Measurements from ENCODE around the gene GPHN.

Gene GPHN

GRCh38 chr14:66507722-66508546 lies at the start of gene GPHN:
Gene GPHN (plus strand): TSS chr14:66508147.
- FAIRE-seq = peak; percentile 97
- peak; percentile 54 for DNase-seq (ENCODE audit: insufficient read length, low spot score)

- DNase-seq (ENCODE audit: insufficient read length, low spot score) = no peak
- no peak for FAIRE-seq
Observed at GRCh38 chr14:66459603-66460002, 48.3 kb upstream of the GPHN start.

GRCh38 chr14:66464261-66464660 lies 43.7 kb upstream of the GPHN start:
- DNase-seq (ENCODE audit: insufficient read length, low spot score) (no peak), FAIRE-seq (no peak)

GRCh38 chr14:66468778-66469367 lies 39.1 kb upstream of the GPHN start:
- no peak for FAIRE-seq
- no peak for DNase-seq (ENCODE audit: insufficient read length, low spot score)

DNA sequence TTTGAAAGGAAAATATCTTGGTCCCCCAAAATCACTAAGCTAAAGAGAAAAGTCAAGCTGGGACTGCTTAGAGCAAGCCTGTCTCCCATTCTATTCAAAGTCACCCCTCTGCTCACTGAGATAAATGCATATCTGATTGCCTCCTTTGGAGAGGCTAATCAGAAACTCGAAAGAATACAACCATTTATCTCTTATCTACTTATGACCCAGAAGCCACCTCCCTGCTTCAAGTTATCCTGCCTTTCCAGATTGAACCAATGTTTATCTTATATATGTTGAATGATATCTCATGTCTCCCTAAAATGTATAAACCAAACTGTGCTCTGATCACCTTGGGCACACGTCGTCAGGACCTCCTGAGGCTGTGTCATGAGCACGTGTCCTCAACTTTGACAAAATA lies 36.4 kb upstream of the GPHN start:
- DNase-seq (ENCODE audit: insufficient read length, low spot score) (no peak), FAIRE-seq (no peak)

DNA sequence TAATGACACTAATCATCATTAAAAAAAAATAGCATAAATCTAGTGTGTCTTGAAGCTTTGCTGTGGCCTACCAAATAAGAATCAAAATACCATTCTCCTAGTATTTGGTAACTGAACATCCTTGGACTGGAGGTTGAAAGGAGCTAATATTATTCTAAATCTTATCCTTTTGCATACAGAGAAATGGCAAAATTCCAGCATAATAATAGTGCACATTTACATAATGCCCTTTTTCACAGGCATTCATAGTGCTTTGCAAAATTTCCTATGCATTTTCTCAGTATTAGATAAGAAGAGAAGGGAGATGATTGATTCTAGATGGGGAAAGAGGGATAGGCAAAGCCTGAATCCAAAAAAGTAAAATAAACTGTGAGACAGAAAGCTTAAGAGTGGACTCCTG lies 35.7 kb upstream of the GPHN start:
- FAIRE-seq = no peak
- DNase-seq (ENCODE audit: insufficient read length, low spot score) = no peak

DNA sequence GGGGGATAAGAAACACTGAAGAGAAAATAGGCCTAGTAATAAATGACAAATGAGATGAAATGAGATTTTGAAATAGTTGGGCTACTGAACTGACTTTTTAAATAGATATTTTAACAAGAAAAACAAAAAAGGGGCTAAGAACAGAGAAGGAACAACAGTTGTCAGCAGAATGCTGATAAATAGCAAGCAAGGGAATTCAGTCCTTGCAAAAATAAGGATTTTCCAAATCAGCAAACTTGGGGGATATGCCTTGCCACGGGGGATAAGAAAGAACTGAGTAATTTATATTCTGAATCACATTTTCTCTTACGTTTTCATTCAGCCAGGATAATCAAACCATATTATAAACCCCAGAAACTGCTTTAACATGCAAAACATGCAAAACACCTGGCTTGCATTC lies 34.7 kb upstream of the GPHN start:
- no peak for DNase-seq (ENCODE audit: insufficient read length, low spot score)
- FAIRE-seq = no peak

GRCh38 chr14:66476964-66477363 lies 31.0 kb upstream of the GPHN start:
- FAIRE-seq (no peak), DNase-seq (ENCODE audit: insufficient read length, low spot score) (no peak)

DNA sequence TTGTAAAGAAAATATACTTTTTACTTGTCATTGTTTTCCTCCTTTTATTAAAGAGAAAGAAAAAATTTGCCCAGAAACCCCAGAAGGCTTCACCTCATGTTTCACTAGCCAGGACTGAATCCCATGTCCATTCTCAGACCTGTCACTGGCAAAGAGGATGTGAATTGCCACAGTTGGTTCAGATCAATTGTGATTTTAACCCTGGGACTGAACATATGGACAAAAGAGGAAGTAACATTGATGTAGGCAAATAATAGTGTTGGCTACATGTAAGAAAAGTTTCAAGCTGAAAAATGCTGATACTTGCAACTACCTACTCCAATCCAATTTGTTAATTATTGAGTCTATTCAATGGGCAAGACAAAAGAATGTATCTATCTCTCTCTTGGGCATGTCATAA lies 30.4 kb upstream of the GPHN start:
- DNase-seq (ENCODE audit: insufficient read length, low spot score) (no peak), FAIRE-seq (no peak)

DNA sequence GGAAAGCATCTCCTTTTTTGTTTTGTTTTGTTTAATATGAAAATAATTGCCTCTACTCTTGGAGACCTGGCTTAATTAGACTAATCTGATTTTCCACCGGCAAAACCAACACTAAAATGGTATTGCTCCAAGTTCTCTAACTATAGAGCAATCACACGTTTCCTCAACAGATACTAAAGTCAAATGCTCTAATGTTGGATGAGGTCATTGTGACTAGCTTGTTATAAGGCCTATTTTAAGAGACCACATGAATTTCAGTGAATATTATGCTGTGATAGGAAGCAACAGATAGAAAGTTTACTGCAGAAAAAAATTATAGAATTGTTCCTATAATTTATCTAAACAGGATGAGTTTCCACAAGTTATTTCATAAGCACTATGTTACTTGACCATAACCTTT lies 25.1 kb upstream of the GPHN start:
- FAIRE-seq = peak; percentile 26
- DNase-seq (ENCODE audit: insufficient read length, low spot score) = no peak

DNA sequence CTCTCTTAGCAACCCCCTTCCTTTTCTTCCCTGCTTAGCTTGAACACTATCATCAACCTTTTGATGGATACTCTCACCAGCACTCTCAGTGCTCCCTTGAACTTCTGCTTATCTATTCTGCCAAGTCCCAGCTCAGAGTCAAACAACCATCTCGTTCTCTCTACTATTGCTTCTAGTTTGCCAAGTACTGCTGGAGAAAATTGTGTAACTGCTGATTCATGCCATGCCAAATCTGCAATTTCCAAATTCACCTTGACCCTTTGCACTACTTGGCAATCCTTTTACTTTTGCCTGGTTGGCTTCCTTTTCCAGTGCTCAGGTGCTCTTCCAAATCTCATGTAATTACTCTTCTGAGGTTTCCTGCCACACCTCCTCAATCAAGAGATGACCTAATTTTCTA lies 24.6 kb upstream of the GPHN start:
- DNase-seq (ENCODE audit: insufficient read length, low spot score) = no peak
- no peak for FAIRE-seq

- DNase-seq (ENCODE audit: insufficient read length, low spot score) (no peak), FAIRE-seq (no peak)
Observed at GRCh38 chr14:66485029-66485428, 22.9 kb upstream of the GPHN start.

DNA sequence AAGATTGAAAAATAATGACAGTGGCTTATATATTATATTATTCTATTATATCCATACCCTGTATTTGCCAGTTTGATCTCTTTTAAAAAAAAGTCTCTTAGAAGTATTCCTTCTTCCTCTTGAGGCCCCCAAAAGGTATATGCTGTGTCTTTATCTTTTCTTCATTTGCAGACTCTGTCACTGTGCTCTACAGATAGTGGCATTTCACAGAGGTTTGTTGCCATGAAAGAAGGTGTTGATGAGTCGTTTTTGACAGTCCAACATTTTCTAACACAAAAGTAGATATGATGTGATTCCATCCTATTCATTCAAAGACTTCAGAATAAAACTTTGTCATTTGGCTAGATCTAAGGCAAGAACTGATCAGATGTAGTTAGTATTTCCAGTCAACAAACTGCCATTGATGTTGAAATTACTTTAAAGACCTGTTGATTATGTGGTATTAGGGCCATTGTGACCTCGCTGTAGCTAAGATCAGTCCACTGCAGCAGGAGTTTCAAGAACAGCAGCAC lies 22.0 kb upstream of the GPHN start, which contains the start of gene CCDC196:
Gene CCDC196 (plus strand): TSS at position 462 of the 512 bp plus-strand sequence. CDS start 132 bp downstream, outside the sequence.
- no peak for DNase-seq (ENCODE audit: insufficient read length, low spot score)
- FAIRE-seq = no peak

GRCh38 chr14:66487164-66487563 lies 20.8 kb upstream of the GPHN start:
- DNase-seq (ENCODE audit: insufficient read length, low spot score) (no peak), FAIRE-seq (no peak)

DNA sequence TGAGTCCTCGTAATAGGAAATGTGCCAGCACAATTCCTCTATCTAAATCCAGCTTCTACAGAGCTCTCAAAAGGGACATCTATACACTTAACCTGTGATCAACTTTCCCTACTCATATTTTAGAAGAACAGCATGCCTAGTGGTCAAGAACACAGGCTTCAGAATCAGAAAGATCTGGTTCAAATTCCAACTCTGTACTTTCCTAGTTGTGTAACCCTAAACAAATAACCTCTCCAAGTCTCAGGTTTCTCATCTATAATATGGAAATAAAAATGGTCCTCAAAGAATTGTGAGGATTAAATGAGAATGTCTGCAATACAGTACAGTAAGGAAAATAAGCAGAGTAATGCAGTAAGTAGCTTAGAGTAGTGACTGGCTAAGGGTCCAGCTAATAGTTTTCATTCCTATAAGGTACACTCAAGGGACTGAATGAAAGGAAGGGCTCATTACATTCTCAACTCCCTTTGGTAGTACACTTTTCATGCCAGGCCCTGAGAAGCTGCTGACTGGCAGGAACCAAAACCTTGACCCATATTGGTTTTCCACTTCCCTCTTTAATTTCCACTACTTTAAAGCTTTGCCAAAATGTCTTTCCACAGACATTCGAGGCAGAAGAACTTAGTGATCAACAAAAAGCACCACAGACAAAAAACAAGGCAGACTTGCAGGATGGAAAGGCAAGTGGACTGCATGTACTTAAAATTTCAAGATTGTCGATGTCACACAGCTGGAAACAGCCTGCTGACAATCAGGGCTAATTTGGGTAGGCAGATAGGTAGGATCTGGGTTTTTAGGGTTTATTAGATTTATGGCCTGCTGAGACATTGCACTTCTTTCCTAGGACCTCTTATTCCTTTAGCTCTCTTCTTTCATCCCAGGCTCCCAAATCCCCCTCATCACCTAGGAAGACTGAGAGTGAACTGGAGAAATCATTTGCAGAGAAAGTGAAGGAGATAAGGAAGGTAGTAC lies 17.5 kb upstream of the GPHN start:
- DNase-seq (ENCODE audit: insufficient read length, low spot score) (no peak), FAIRE-seq (peak; percentile 31)

GRCh38 chr14:66493750-66494149 lies 14.2 kb upstream of the GPHN start:
- no peak for DNase-seq (ENCODE audit: insufficient read length, low spot score)
- FAIRE-seq = no peak

DNA sequence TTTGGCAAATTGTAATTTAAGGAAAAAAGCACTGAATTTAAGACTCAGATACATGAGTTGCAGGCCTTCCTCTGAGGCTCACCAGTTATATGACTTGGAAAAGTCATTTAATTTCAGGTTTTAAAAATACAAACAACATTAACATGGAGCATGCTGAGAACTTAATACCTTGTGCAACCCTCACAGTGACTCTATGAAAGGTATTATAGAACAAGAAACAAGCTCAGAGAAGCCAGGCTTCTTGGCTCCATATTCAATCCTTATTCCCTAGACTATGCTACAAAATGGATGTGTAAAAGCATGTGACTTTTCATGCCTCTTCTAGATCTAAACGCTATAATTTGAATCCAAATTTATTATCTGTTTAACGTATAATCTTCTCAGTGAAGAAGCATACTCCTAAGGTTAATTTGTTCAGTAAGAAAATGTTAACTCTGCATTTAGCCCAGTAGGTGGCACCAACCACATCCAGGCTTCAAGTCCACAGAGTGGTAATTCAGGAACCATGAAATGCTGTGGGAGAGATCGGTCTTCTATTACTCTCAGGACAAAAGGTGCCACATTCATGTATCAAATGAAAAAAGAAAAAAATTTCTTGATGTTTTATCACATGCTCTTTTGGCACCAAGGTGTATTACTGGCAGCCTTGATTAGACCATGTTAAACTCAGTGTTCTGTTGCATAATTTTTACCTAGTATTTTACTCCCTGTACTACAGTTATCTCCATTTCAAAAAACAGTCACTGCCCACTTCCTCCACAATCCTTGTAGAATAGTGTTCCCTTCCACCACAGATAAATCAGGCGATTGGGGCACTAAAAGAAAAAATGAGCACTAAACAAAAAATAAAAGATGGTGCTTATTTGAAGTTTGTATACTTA lies 12.5 kb upstream of the GPHN start:
- peak; percentile 93 for FAIRE-seq

DNA sequence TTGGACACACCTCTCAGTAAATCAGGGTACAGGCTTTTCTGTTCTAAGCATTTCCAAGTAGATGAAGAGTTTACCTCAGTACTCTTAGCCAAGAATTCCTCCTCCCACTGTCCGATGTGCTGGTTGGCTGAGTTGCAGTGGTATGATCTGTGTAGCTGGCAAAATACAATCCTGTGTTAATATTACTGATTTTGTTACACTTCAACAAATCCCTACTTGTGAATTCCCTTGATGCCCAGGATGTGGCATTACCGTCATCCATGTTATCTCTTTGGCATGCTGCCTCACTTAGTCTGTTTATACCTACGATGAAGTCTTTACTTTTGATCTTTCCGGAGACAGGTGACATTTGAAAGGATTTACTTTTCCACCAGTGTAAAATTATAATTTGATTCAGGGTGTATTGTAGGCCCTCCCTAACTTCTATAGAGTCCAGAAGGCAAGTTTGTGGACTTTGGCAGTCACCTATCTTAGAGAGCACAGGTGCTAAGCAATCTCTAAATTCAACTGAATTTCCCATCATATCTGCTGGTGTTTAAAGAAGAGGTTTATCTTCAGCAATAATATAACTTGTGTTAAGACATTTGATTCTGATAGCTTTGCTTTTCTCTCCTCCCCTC lies 11.6 kb upstream of the GPHN start:
- peak; percentile 23 for FAIRE-seq
- no peak for DNase-seq (ENCODE audit: insufficient read length, low spot score)

More for the DNA sequence above, 12.5 kb upstream of the GPHN start:
- DNase-seq (ENCODE audit: insufficient read length, low spot score) = peak; percentile 10

DNA sequence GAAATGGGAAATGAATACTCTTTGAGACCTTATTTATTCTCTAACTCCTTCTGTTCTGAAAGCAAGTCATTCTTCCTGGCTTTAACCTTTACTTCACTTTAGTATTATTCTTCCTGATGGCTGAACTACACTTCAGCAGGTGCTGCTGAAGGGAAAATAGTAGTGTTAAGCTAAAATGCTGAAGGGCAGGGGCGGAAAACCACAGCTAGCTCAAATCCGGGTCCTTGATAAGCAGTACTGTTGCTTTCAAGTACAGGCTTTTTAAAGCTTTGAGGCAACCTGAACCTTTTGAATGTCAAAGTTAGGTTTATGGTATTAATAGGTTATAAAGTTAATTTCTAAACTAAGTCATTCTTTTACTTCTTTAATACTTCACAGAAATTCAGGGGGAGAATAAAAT lies 11.0 kb upstream of the GPHN start:
- FAIRE-seq (no peak), DNase-seq (ENCODE audit: insufficient read length, low spot score) (no peak)
